Measurements from ENCODE around the gene F3. TPM values are rescaled to one million over a fixed set of nuclear protein-coding genes. Genes with fewer than 3 reads are reported as not detected.

The F3 gene
- total RNA-seq, 1 donor from 2014 or later = 356 TPM

Other genes starting within 250 kb of the F3 start
- 31.1 TPM for gene ABCD3, start 123.4 kb downstream of the F3 start, total RNA-seq (ENCODE audit: insufficient read depth, low replicate concordance)